MM.1S (cell line): ENCODE results near the gene DHRS3.

Source experiments
- CTCF ChIP-seq: fragments of 300-600 bp; sonication (generic); IDR thresholded peaks from 2 replicates; pipeline ENCODE4 v1.5.1; 2016; ENCODE audit warnings: antibody characterized with exemption, low read length, mixed read lengths
- EZH2 ChIP-seq: fragments of 300-600 bp; sonication (generic); optimal IDR thresholded peaks from 2 replicates; pipeline ENCODE3; 2017; ENCODE audit warnings: low read depth, mild to moderate bottlenecking, antibody characterized with exemption, low read length, mixed read lengths

GRCh38 chr1:12654657-12655056 lies 36.6 kb upstream of the DHRS3 start:
- TF ChIP-seq CTCF = no peak
- no peak for TF ChIP-seq EZH2
